LoVo (cell line): ENCODE data around the gene FBXO24.
A peak's percentile ranks its signal among the peaks of the same experiment; 100 is the strongest.

Source experiments
- DNase-seq: peaks from one replicate; pipeline ENCODE4 v3.0.0-alpha.2; 2016; ENCODE audit warnings: low spot score

FBXO24 gene

DNA sequence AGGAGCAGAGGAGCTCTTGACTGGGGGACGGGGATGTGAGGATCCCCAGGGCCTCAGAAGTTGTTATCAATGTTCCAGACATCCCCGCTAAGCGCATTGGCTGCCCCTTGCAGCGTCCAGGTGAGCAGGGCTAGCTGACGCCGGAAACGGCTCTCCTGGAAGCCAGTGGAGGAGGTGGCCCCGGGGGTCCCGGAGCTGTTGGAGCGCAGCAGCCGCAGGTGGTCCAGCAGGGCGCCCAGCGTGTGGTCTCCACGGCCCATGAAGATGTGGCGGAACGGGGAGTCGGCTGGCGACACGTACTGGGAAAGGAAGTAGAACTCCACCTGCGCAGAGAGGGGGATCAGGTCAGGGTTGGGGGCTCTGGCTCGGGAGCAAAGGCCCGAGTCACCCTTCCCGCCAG is 34.7 kb downstream of the FBXO24 start:
- DNase-seq, result no peak

- no peak for DNase-seq
These were observed 35.4 kb downstream of the FBXO24 start for GRCh38 chr7:100621554-100621953.

GRCh38 chr7:100623951-100624824 is 38.1 kb downstream of the FBXO24 start:
- no peak for DNase-seq

- no peak for DNase-seq
These were observed 39.9 kb downstream of the FBXO24 start for GRCh38 chr7:100626055-100626454.

DNA sequence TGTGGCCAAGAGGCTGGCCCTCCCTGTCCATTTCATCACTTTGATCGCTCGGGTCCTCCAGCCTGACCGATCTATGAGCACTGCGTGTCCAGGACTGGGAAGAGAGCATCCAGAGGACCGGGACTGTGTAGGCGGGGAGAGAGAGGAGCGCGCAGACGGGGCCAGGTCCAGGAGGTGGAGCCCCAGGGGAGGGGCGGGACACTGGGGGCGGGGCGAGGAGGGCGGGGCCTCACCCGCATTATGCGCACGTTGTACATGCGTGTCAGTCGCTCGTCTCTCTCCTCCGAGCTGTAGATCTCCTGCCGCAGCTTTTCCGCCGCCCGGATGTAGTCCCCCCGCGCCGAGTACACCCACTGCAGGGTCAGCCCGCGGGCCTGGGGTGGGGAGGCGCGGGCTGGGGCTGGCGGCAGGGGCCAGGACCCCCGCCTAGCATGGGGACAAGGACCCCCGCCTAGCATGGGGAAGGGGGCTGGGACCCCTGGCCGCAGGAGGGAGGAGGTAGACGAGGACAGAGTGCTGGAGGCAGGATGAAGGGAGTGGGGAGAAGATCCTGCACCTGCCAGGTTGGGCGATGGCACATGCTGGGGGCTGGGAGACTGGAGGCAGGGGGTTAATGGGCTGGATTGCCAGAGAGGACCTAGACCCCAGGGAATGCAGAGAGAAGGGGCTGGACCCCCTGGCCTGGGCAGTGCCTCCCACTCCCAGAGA is 40.6 kb downstream of the FBXO24 start:
- DNase-seq, result peak; percentile 89

GRCh38 chr7:100627238-100627549 is 41.1 kb downstream of the FBXO24 start:
- no peak for DNase-seq

DNA sequence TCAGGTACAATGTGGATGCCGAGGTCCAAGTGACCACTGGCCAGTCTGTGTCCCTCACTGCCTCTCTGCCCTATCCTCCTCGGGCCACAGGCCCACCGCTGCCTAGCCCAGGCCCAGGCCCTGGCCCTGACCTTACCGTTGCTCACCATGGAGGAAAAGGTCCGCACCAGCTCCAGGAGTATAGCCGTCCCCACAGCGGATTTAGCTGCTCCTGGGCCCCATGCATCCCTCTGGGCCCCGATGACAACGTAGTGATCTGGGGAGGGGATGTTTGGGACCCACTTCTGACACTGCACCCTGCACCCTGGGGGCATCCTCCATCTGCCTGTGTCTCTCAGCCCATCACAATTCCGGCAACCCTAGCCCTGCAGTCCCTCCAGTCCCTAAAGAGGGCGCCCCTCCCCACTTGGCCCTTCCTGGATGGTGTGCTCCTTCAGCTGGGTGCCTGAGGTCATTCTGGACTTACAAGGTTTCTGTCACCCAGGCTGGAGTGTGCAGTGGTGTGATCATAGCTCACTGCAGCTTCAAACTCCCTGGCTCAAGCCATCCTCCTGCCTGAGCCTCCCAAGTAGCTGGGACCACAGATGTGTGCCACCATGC is 43.1 kb downstream of the FBXO24 start:
- no peak for DNase-seq

- no peak for DNase-seq
These were observed 43.9 kb downstream of the FBXO24 start for GRCh38 chr7:100630066-100630465.

DNA sequence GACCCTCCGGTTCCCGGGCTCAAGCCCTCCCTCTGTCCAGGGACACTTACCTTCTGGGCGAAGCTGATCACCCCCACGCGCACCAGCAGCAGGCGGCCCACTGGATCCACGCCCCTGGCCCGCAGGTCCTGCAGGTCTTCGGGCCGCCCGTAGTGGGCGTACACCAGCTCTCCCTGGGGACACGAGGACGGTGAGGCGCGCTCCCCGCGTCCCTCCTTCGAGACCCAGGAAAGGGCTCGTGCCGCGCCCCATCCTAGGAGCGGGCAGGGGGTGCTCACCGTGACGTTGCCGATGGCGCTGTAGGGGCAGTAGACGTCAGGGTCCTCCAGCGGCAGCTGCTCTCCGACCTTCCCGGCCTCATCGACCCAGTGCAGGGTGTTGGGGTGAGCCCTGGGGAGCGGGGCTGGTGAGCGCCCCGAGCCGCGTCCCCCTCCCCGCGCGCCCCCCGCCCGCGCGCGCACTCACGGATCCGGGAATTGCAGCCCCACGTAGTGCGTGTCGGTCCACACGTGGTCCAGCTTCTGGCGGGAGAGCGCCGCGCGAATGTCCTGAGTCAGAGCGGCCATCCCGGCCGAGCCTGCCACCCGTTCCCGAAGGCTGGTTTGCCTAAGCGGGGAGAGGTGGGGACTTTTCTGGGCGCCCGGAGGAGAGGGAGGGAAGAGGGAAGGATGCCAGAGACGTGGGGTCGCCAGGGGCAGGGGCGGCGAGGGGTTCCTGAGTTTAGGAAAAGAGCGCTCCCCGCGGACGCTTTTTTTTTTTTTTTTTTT is 47.0 kb downstream of the FBXO24 start:
- peak; percentile 67 for DNase-seq

GRCh38 chr7:100639995-100640516 is 53.9 kb downstream of the FBXO24 start:
- no peak for DNase-seq

DNA sequence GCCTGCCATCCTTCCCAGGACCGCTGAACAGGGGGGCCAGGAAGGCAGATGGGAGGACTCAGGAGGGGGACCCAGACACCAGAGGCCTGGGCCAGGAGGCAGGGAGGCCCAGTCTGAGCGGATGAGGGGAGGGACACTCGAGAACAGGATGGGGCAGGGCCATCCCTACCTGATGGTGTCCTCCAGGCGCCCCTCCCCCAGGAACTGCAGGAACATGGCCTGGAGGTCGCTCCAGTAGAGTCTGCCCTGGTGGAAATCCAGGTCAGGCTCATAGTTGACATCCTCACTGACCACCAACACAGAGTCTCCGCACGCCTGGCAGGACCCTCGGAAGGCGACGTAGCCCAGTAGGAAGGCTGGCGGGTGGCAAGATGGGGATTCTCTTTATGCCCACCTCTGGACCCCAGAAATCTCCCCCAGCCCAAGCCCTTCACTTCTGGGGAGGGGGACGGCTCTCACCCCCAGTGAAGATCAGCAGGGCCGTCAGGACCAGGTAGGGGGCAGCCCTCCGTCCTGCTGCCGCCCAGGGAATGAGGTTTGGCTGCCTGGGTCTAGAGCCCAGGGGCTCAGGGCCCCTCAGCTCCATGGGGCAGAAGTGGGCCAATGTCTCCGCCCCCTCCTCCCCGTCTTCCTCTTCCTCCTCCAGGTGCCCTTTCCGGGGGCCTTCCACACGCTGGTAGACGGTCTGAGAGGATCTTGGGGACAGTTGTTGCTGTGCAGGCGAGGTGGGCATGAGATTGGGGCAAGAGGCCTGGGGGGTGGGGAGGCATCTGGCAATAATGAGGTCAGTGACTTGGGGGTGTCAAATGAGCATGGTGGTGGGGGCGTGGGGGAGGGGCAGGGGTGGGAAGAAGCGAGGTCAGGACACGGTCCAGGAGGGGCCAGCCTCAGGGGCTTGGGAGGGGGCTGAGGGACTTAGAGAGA is 54.7 kb downstream of the FBXO24 start:
- no peak for DNase-seq

DNA sequence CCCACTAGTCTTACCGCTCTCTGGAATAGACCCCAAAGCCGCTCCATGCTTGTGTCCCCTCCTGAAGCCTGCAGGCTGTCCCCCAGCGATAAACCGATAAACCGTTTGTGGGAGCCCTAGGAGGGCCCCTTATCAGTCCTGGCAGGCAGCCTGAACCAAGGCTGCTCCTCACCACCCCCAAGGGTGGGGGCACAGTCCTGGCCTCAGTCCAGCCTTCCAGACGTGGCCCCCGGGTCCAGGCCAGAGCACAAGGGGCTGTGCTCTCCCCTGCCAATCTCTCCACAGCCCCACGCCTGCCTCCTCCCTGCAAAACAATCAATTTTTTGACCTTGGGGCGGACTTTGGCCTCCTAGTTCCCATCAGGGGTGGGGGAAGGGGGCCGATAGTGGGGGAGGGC is 55.3 kb downstream of the FBXO24 start, which contains the start of gene TFR2:
TSS of gene TFR2 (minus strand) at position 90 of the 397 bp plus-strand sequence. CDS start at position 47, 43 bp downstream.
- no peak for DNase-seq

DNA sequence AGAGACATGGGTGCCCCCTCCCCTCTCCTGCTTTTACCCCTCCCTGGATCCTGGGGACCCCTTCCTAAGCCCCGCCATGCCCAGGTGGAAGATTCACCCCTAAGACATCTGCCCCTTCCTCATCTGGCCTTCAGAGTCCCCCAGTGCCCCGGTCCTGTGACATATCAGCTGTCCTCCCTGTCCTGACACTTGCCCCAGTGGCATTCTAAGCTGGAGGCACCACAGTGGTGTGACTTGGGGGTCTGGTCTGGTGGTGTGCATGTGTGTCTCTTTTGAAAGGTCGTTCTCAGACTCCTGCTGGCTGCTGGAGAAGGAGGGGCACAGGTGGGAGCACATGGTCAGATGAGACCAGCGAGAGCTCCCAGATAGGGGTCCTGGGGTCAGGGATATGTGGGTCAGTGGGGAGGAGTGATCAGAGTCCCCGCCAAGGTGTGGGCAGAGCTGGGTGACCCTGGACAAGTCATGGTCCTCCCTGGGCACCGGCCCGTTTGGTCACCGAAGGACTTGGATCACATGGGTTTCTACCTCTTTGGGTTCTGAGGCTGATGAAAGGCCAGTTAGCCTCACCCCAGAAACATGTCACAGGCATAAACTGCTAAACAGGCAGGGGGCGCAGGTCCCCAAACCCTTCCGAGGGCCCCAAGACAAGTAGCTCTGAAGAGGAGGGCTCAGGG is 55.9 kb downstream of the FBXO24 start:
- no peak for DNase-seq

- no peak for DNase-seq
These were observed 56.4 kb downstream of the FBXO24 start for GRCh38 chr7:100642534-100642907.

DNA sequence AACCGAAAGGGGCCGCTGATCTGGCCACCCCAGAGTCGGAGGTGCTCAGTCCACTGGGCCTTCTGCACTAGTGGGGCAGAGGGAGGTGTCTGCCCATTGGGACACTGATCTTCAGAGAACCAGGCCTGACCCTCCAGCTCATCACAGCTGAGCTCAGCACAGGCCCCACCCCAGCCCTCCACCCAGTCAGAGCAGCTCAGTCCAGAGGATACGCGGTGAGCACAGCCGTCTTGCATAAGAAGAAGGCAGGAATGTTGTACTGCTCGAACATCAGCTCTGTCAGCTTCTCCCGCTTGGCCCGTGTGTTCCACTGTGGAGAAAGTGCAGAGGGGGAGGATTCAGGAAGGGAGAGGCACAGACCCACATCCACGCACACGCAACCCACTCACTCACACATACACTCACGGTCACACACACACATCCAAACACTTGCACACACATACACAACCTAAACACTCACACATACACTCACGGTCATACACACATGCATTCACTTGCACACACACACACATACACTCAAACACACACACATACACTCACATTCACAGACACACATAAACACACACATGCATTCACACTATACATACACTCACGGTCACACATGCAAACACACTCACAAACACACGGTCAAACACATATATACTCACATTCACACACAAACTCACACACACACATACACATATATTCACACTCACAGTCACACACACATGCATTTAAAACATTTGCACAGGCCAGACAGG is 63.9 kb downstream of the FBXO24 start:
- no peak for DNase-seq
